HL-60 (cell line): ENCODE results near the gene BCL11B.

Experiments
- DNase-seq, 2 experiments: peaks; one replicate each; pipeline ENCODE4 v3.0.0-alpha.2; 2010 to 2020; ENCODE audit warnings: low read depth in 1 of 2, low spot score in 1 of 2
- H3K27ac ChIP-seq: fragments of 250-450 bp; sonication (Bioruptor Pico); replicated peaks from 2 replicates; pipeline ENCODE4 v1.5.1; 2020; ENCODE audit warnings: mild to moderate bottlenecking, moderate library complexity
- H3K27me3 ChIP-seq: fragments of 250-450 bp; sonication (Bioruptor Pico); 2 replicates; pipeline ENCODE4 v1.5.1; 2021; ENCODE audit warnings: mild to moderate bottlenecking, moderate library complexity; ENCODE audit not compliant: insufficient read depth, poor library complexity, severe bottlenecking
- H3K4me3 ChIP-seq: replicated peaks from 2 replicates; pipeline ENCODE4 v1.5.1; 2011; ENCODE audit warnings: mild to moderate bottlenecking, control low read depth, low read length; ENCODE audit not compliant: insufficient read depth
- CTCF ChIP-seq: IDR thresholded peaks from one replicate; pipeline ENCODE4 v1.5.1; 2011; ENCODE audit warnings: low read length, control low read depth, inconsistent platforms; ENCODE audit not compliant: insufficient read depth
- GABPA ChIP-seq: IDR thresholded peaks from 2 replicates; pipeline ENCODE4 v1.6.1; 2012; ENCODE audit warnings: low read depth
- POLR2AphosphoS5 ChIP-seq: IDR thresholded peaks from 2 replicates; pipeline ENCODE4 v1.6.1; 2012; ENCODE audit warnings: low read depth
- REST ChIP-seq: IDR thresholded peaks from 2 replicates; pipeline ENCODE4 v1.6.1; 2012; ENCODE audit warnings: low read depth; ENCODE audit not compliant: insufficient replicate concordance
- SPI1 ChIP-seq: IDR thresholded peaks from 2 replicates; pipeline ENCODE4 v1.6.1; 2012; ENCODE audit warnings: low read depth, mild to moderate bottlenecking, borderline replicate concordance

Gene BCL11B

DNA sequence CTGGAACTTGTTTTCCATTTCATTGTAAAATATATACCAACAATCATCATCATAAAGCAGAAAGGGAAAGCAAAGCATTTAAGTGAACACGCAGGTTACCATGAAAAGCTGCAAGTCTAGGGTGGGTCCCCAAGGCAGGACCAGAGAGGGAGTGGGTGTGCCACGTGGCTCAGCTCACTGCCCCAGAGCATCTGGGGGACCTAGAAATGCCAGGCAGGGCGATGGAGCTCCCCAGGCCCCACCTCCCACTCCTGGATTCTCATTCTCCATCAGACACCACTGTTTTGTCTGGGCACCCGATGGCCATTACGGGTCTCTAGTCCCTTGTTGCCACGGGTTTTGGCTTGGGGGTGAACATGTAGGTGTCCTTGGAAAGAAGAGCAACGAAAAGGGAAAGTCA lies 34.7 kb downstream of the BCL11B start:
- Histone ChIP-seq H3K4me3 (no peak overlapping the region), H3K27me3 (peaks cover 6% of the 10 kb centered on the region), H3K27ac (no peak overlapping the region)
- TF ChIP-seq POLR2AphosphoS5 (no peak), SPI1 (no peak), GABPA (no peak), CTCF (no peak), REST (no peak)
- DNase-seq, result no peak

- peaks cover 6% of the 10 kb centered on the region for H3K27me3 ChIP-seq
- H3K4me3 ChIP-seq, result no peak overlapping the region
- no peak overlapping the region for H3K27ac ChIP-seq
- DNase-seq, result no peak
- TF ChIP-seq POLR2AphosphoS5, result no peak
- no peak for TF ChIP-seq SPI1
- no peak for TF ChIP-seq CTCF
- TF ChIP-seq GABPA, result no peak
- no peak for TF ChIP-seq REST
These were observed 35.4 kb downstream of the BCL11B start for GRCh38 chr14:99236386-99237138.

DNA sequence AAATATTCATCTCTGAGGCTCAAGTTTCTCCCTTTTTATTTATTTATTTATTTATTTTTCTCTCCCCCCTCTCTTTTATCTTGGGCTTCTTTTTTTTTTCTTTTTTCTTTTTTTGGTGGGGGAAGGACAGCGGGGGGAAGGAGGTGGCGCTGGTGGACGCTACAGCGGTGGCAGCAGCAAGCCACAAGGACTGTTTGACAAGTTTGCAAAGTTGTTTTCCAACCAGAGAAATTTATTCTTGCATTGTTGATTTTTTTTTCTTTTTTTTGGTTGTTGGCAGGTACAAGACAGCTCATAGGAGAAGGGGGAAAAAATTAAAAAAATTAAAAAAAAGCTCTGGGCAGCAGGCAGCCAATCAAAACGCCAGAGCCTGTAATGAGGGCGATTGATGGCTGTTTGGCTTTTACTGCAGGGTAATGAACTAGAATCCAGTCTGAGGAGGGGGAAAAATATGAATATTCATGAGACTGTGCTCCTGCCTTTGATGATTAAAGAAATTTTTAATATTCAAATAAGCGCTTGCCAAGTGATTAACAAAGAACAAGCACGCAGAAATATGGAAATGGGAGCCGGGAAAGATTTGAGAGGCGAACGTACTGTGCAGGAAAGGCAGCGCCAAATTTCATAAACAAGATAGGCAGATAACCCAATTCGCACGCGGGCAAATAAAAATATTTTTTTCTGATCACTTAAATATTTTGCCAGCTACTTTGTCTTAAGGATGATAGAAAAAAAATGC lies 36.2 kb downstream of the BCL11B start:
- H3K27ac ChIP-seq, result no peak overlapping the region
- H3K4me3 ChIP-seq, result no peak overlapping the region
- peaks cover 6% of the 10 kb centered on the region for H3K27me3 ChIP-seq
- DNase-seq, result no peak
- TF ChIP-seq REST (no peak), SPI1 (no peak), GABPA (no peak)
